GM19035 (cell line): ENCODE results near the gene RPS6KA5.
"Not testable (repeated sequence)": the region's sequence is repeated elsewhere in the genome, so short reads cannot be mapped to it uniquely, and the experiment has no call there.

Source experiments
- ATAC-seq: cut with Tn5 transposase; IDR thresholded peaks from one replicate; pipeline ENCODE4 v1.9.1; 2021; ENCODE audit not compliant: unreplicated experiment

Gene RPS6KA5

GRCh38 chr14:90838531-90838930, 221.9 kb downstream of the RPS6KA5 start:
- ATAC-seq, result not testable (repeated sequence)

- ATAC-seq, result no peak
Observed at GRCh38 chr14:90837355-90837754, 223.1 kb downstream of the RPS6KA5 start.

- ATAC-seq, result no peak
Observed at GRCh38 chr14:90836692-90837063, 223.8 kb downstream of the RPS6KA5 start.

GRCh38 chr14:90831821-90832220, 228.6 kb downstream of the RPS6KA5 start:
- ATAC-seq, result no peak

- ATAC-seq, result no peak
Observed at GRCh38 chr14:90830931-90831701, 229.3 kb downstream of the RPS6KA5 start.

- ATAC-seq, result no peak
Observed at GRCh38 chr14:90829677-90830076, 230.8 kb downstream of the RPS6KA5 start.

- peak; percentile 40 for ATAC-seq
Observed at GRCh38 chr14:90828642-90829487, 231.6 kb downstream of the RPS6KA5 start.

- ATAC-seq, result peak; percentile 99
Observed at GRCh38 chr14:90827919-90828610, 232.4 kb downstream of the RPS6KA5 start.

GRCh38 chr14:90823542-90823941, 236.9 kb downstream of the RPS6KA5 start:
- ATAC-seq, result not testable (repeated sequence)

GRCh38 chr14:90820958-90821357, 239.5 kb downstream of the RPS6KA5 start:
- no peak for ATAC-seq

GRCh38 chr14:90819734-90820393, 240.6 kb downstream of the RPS6KA5 start:
- no peak for ATAC-seq

- ATAC-seq, result no peak
Observed at GRCh38 chr14:90818715-90819114, 241.7 kb downstream of the RPS6KA5 start.

- ATAC-seq, result no peak
Observed at GRCh38 chr14:90816681-90817436, 243.6 kb downstream of the RPS6KA5 start.

- peak; percentile 75 for ATAC-seq
Observed at GRCh38 chr14:90815822-90816662, 244.4 kb downstream of the RPS6KA5 start, which contains the start of gene TTC7B. Gene TTC7B, minus strand, starts transcription at chr14:90816430. Its CDS starts 135 bp downstream, at chr14:90816295.

GRCh38 chr14:90815572-90815821, 244.9 kb downstream of the RPS6KA5 start:
- ATAC-seq, result no peak

- ATAC-seq, result no peak
Observed at GRCh38 chr14:90814806-90815571, 245.5 kb downstream of the RPS6KA5 start.

- ATAC-seq, result no peak
Observed at GRCh38 chr14:90813442-90813841, 247.0 kb downstream of the RPS6KA5 start.

GRCh38 chr14:90812109-90812508, 248.3 kb downstream of the RPS6KA5 start:
- no peak for ATAC-seq

GRCh38 chr14:90811641-90812040, 248.8 kb downstream of the RPS6KA5 start:
- ATAC-seq, result no peak
